ENCODE measurements around the gene FAM50B.

The FAM50B gene

GRCh38 chr6:3898265-3898994 is 49.3 kb downstream of the FAM50B start:
- no peak for DNase-seq

DNA sequence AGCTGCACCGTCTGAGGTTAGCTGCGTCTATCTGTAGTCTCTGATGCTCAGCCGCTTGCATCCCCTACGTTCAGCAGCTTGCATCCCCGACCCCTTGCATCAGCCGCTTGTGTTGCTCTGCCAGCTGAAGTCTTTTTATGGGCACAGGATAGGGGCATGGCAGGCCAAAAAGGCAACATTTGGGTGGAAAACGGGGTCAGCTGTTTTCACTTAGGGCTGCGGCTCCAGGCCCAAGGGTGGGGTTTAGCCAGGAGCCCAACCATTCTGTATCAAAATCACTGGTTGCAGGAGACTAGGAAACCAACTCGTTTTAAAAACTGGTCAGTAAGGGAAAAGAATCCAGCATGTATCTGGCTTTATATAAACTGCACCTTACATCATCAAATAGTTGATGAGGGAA is 49.9 kb downstream of the FAM50B start:
- DNase-seq, result no peak

DNA sequence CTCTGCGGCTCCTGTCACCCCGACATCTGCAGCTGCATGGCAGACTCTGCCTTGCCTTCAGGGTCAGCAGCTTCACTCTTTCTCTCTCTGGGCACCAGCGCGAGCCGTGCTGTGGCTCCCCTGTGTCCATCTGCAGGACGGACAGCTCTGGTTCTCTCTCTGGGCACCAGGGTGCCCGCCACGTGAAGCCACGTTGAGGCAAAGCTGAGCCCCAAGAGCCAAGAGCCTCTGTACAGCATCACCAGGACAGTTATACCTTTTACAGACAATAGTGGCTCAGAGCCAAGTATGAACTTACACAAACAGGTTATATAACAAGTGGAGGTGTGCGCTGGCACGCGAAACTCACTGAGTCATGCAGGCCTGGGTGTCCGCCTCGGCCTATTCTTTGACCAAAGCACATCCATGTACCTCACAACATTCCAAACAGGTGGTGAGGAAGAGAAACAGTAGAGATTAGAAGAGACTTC is 50.8 kb downstream of the FAM50B start:
- no peak for DNase-seq
